H9 (cell line): ENCODE data around the gene CDADC1. TPM values are rescaled to one million over a fixed set of nuclear protein-coding genes. Genes with fewer than 3 reads are reported as not detected.

ENCODE experiments used
- DNase-seq: peaks from one replicate; pipeline ENCODE4 v3.0.0-alpha.2; 2017
- H2AFZ ChIP-seq: one replicate; pipeline ENCODE4 v1.6.1; 2013; ENCODE audit warnings: mild to moderate bottlenecking, low read length, control low read depth, moderate library complexity
- H2AK5ac ChIP-seq: 2 replicates; pipeline ENCODE4 v1.6.1; 2013; ENCODE audit warnings: low read length, control low read depth, mixed read lengths; ENCODE audit not compliant: insufficient read length
- H2BK120ac ChIP-seq: one replicate; pipeline ENCODE4 v1.6.1; 2013; ENCODE audit warnings: low read depth, mild to moderate bottlenecking, low read length, control low read depth, inconsistent platforms; ENCODE audit not compliant: poor library complexity, severe bottlenecking
- H2BK12ac ChIP-seq: 2 replicates; pipeline ENCODE4 v1.6.1; 2013; ENCODE audit warnings: low read length, control low read depth, mixed read lengths, low read depth; ENCODE audit not compliant: insufficient read length
- H2BK15ac ChIP-seq: 2 replicates; pipeline ENCODE4 v1.6.1; 2013; ENCODE audit warnings: low read depth, low read length, control low read depth
- H2BK20ac ChIP-seq: one replicate; pipeline ENCODE4 v1.6.1; 2013; ENCODE audit warnings: low read depth, mild to moderate bottlenecking, low read length, control low read depth, inconsistent platforms; ENCODE audit not compliant: poor library complexity, severe bottlenecking
- H2BK5ac ChIP-seq: 2 replicates; pipeline ENCODE4 v1.6.1; 2013; ENCODE audit warnings: low read length, control low read depth, mixed read lengths; ENCODE audit not compliant: insufficient read length
- H3K14ac ChIP-seq: 2 replicates; pipeline ENCODE4 v1.6.1; 2013; ENCODE audit warnings: low read length, control low read depth; ENCODE audit not compliant: insufficient read depth
- H3K18ac ChIP-seq: 2 replicates; pipeline ENCODE4 v1.6.1; 2013; ENCODE audit warnings: low read depth, mild to moderate bottlenecking, mixed read lengths, low read length, control low read depth; ENCODE audit not compliant: insufficient read length
- H3K23ac ChIP-seq: 2 replicates; pipeline ENCODE4 v1.6.1; 2013; ENCODE audit warnings: low read length, control low read depth, mixed read lengths, low read depth; ENCODE audit not compliant: insufficient read length
- H3K23me2 ChIP-seq: 2 replicates; pipeline ENCODE4 v1.6.1; 2013; ENCODE audit warnings: low read depth, mild to moderate bottlenecking, mixed read lengths, low read length, control low read depth; ENCODE audit not compliant: insufficient read length, poor library complexity, severe bottlenecking
- H3K27ac ChIP-seq: 2 replicates; pipeline ENCODE4 v1.5.1; 2013; ENCODE audit warnings: low read length, control low read depth, mixed read lengths, low read depth; ENCODE audit not compliant: insufficient read length
- H3K27me3 ChIP-seq: 2 replicates; pipeline ENCODE4 v1.6.1; 2013; ENCODE audit warnings: low read length, control low read depth, inconsistent platforms; ENCODE audit not compliant: insufficient read depth
- H3K4ac ChIP-seq: 2 replicates; pipeline ENCODE4 v1.6.1; 2013; ENCODE audit warnings: low read depth, mild to moderate bottlenecking, control low read depth, inconsistent platforms, low read length, moderate library complexity
- H3K4me1 ChIP-seq: 2 replicates; pipeline ENCODE4 v1.6.1; 2013; ENCODE audit warnings: low read length, control low read depth, inconsistent platforms; ENCODE audit not compliant: insufficient read depth
- H3K4me2 ChIP-seq: 2 replicates; pipeline ENCODE4 v1.6.1; 2013; ENCODE audit warnings: low read length, control low read depth, mixed read lengths; ENCODE audit not compliant: insufficient read length, insufficient read depth
- H3K56ac ChIP-seq: 2 replicates; pipeline ENCODE4 v1.6.1; 2013; ENCODE audit warnings: low read depth, mild to moderate bottlenecking, mixed read lengths, low read length, control low read depth; ENCODE audit not compliant: insufficient read length
- H3K79me1 ChIP-seq: 2 replicates; pipeline ENCODE4 v1.6.1; 2013; ENCODE audit warnings: low read depth, mild to moderate bottlenecking, moderate library complexity, low read length, control low read depth, inconsistent platforms; ENCODE audit not compliant: insufficient read depth, poor library complexity, severe bottlenecking
- H3K79me2 ChIP-seq: 2 replicates; pipeline ENCODE4 v1.6.1; 2013; ENCODE audit warnings: low read length, control low read depth, inconsistent platforms; ENCODE audit not compliant: insufficient read depth
- H3K9ac ChIP-seq: 2 replicates; pipeline ENCODE4 v1.6.1; 2013; ENCODE audit warnings: low read length, control low read depth, mixed read lengths; ENCODE audit not compliant: insufficient read length; ENCODE audit errors: extremely low read depth
- H3K9me3 ChIP-seq: one replicate; pipeline ENCODE4 v1.6.1; 2013; ENCODE audit warnings: low read depth, low read length, inconsistent platforms; ENCODE audit not compliant: control insufficient read depth
- H3T11ph ChIP-seq: one replicate; pipeline ENCODE4 v1.6.1; 2013; ENCODE audit warnings: mild to moderate bottlenecking, low read length, control low read depth, inconsistent platforms
- H4K20me1 ChIP-seq: one replicate; pipeline ENCODE4 v1.6.1; 2013; ENCODE audit not compliant: control insufficient read depth, insufficient read length, insufficient read depth
- H4K5ac ChIP-seq: 2 replicates; pipeline ENCODE4 v1.6.1; 2013; ENCODE audit warnings: low read depth, mild to moderate bottlenecking, mixed read lengths, low read length, control low read depth; ENCODE audit not compliant: insufficient read length
- H4K8ac ChIP-seq: replicated peaks from 2 replicates; pipeline ENCODE4 v1.6.1; 2013; ENCODE audit warnings: low read length, control low read depth, mixed read lengths, low read depth; ENCODE audit not compliant: insufficient read length
- H4K91ac ChIP-seq: 2 replicates; pipeline ENCODE4 v1.6.1; 2013; ENCODE audit warnings: low read depth, mild to moderate bottlenecking, moderate library complexity, mixed read lengths, low read length, control low read depth; ENCODE audit not compliant: insufficient read length
- H3K27ac Mint-ChIP-seq, 3 experiments: 2 replicates in 2 of 3; 3 replicates in 1 of 3; pipeline ENCODE4 v1.8.0; 2020 to 2021; ENCODE audit warnings: mixed read lengths in 3 of 3, mild to moderate bottlenecking in 1 of 3, moderate library complexity in 1 of 3
- H3K27me3 Mint-ChIP-seq: 2 replicates; pipeline ENCODE4 v1.8.0; 2021; ENCODE audit warnings: low read depth, mild to moderate bottlenecking, moderate library complexity, mixed read lengths
- H3K36me3 Mint-ChIP-seq, 3 experiments: 2 replicates in 2 of 3; 3 replicates in 1 of 3; pipeline ENCODE4 v1.8.0; 2020 to 2021; ENCODE audit warnings: low read depth in 3 of 3, mixed read lengths in 3 of 3; ENCODE audit not compliant: insufficient read depth in 1 of 3
- H3K4me1 Mint-ChIP-seq, 2 experiments: 2 replicates each; pipeline ENCODE4 v1.8.0; 2020; ENCODE audit warnings: mixed read lengths in 2 of 2
- H3K4me3 Mint-ChIP-seq, 2 experiments: 2 replicates in 1 of 2; 3 replicates in 1 of 2; pipeline ENCODE4 v1.8.0; 2020 to 2021; ENCODE audit warnings: mild to moderate bottlenecking in 2 of 2, mixed read lengths in 2 of 2, moderate library complexity in 1 of 2
- H3K9me3 Mint-ChIP-seq, 2 experiments: 2 replicates in 1 of 2; 3 replicates in 1 of 2; pipeline ENCODE4 v1.8.0; 2020; ENCODE audit warnings: mild to moderate bottlenecking in 2 of 2, mixed read lengths in 2 of 2, moderate library complexity in 1 of 2
- WGBS: extraction: QIAGEN DNeasy Blood & Tissue Kit; methylation state at CpG from one replicate; pipeline ENCODE4 v1.1.7; 2013; ENCODE audit warnings: missing lambda C conversion rate, low lambda C conversion rate, mixed read lengths; ENCODE audit not compliant: insufficient read length; ENCODE audit errors: extremely low coverage; 5-methylcytosine and 5-hydroxymethylcytosine counted together
- total RNA-seq: library from RNA; stranded (reverse); gene quantifications from 2 replicates; pipeline ENCODE4 v1.2.1, GENCODE V29; 2021
- TF ChIP-seq, protein P1 (sequence below): fragments of 200-600 bp; sonication (generic); conservative IDR thresholded peaks from 3 replicates; pipeline ENCODE4 v1.8.0; 2021; ENCODE audit warnings: antibody characterized with exemption, mild to moderate bottlenecking

Gene CDADC1
- total RNA-seq, 1 experiment from 2014 or later, result 4.9 TPM

DNA sequence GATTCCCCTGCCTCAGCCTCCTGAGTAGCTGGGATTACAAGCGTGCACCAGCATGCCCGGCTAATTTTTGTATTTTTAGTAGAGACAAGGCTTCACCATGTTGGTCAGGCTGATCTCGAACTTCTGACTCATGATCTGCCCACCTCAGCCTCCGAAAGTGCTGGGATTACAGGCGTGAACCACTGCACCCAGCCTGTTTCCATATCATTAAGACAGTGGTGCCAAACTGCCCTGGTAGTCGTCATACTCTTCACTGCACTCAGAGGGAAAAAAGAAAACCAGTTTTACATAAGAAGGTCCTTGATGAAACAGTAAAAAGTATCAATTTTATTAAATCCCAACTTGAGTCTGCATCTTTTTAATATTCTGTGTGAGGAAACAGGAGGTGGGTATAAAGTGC is 14.9 kb downstream of the CDADC1 start:
- no peak overlapping the region for H3K9ac ChIP-seq
- Mint-ChIP-seq H3K27ac (no peak overlapping the region; a peak in 1 of 7 replicates), H3K4me3 (no peak overlapping the region), H3K36me3 (no peaks in the 10 kb centered on the region; a peak in 2 of 7 replicates), H3K4me1 (peaks cover 11 to 16% of the 10 kb centered on the region in 2 experiments), H3K9me3 (no peaks in the 10 kb centered on the region), H3K27me3 (no peaks in the 10 kb centered on the region)
- H3K56ac ChIP-seq, result no peak overlapping the region
- H3K14ac ChIP-seq, result no peak overlapping the region
- H3T11ph ChIP-seq, result no peak overlapping the region
- H3K4me1 ChIP-seq, result no peaks in the 10 kb centered on the region
- H4K91ac ChIP-seq, result no peak overlapping the region
- no peaks in the 10 kb centered on the region for H3K27me3 ChIP-seq
- WGBS, result no CpG with 5 or more reads among the region's 6 CpGs
- no peak for DNase-seq
- H2BK12ac ChIP-seq, result no peak overlapping the region
- no peaks in the 10 kb centered on the region for H3K79me2 ChIP-seq
- H3K23me2 ChIP-seq, result no peaks in the 10 kb centered on the region
- H4K5ac ChIP-seq, result no peak overlapping the region
- H2BK5ac ChIP-seq, result no peak overlapping the region
- H3K9me3 ChIP-seq, result no peaks in the 10 kb centered on the region
- H2BK20ac ChIP-seq, result no peak overlapping the region
- TF ChIP-seq, protein P1, sequence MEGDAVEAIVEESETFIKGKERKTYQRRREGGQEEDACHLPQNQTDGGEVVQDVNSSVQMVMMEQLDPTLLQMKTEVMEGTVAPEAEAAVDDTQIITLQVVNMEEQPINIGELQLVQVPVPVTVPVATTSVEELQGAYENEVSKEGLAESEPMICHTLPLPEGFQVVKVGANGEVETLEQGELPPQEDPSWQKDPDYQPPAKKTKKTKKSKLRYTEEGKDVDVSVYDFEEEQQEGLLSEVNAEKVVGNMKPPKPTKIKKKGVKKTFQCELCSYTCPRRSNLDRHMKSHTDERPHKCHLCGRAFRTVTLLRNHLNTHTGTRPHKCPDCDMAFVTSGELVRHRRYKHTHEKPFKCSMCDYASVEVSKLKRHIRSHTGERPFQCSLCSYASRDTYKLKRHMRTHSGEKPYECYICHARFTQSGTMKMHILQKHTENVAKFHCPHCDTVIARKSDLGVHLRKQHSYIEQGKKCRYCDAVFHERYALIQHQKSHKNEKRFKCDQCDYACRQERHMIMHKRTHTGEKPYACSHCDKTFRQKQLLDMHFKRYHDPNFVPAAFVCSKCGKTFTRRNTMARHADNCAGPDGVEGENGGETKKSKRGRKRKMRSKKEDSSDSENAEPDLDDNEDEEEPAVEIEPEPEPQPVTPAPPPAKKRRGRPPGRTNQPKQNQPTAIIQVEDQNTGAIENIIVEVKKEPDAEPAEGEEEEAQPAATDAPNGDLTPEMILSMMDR, result no peak
- H2BK15ac ChIP-seq, result no peak overlapping the region
- H3K23ac ChIP-seq, result no peak overlapping the region
- no peak overlapping the region for H3K4me2 ChIP-seq
- no peak overlapping the region for H3K4ac ChIP-seq
- H4K8ac ChIP-seq, result no peak overlapping the region
- H3K27ac ChIP-seq, result no peak overlapping the region
- H2AFZ ChIP-seq, result no peak overlapping the region
- H2BK120ac ChIP-seq, result no peak overlapping the region
- no peak overlapping the region for H2AK5ac ChIP-seq
- no peaks in the 10 kb centered on the region for H4K20me1 ChIP-seq
- no peaks in the 10 kb centered on the region for H3K79me1 ChIP-seq
- H3K18ac ChIP-seq, result no peak overlapping the region
